Astrocyte of the spinal cord (primary cell): Measurements from ENCODE around the gene CCBE1.

ENCODE experiments used
- DNase-seq: peaks from one replicate; pipeline ENCODE4 v3.0.0; 2011; ENCODE audit warnings: low read depth, low spot score
- H3K4me3 ChIP-seq: 2 replicates; pipeline ENCODE4 v1.5.1; 2011; ENCODE audit warnings: low read depth, mild to moderate bottlenecking, low read length, moderate library complexity
- CTCF ChIP-seq: IDR thresholded peaks from 2 replicates; pipeline ENCODE4 v1.5.1; 2012; ENCODE audit warnings: low read depth, mild to moderate bottlenecking, low read length, inconsistent platforms
- in situ Hi-C: cut with HindIII; loops from 2 replicates; pipeline ENCODE4 v1.10.0; 2017; ENCODE audit warnings: low sequenced_read_pairs

The CCBE1 gene

GRCh38 chr18:59576541-59577385 lies 120.5 kb downstream of the CCBE1 start:
- in situ Hi-C loops, result no loop called here
- DNase-seq, result no peak
- TF ChIP-seq CTCF, result no peak
- H3K4me3 ChIP-seq, result no peak overlapping the region

DNA sequence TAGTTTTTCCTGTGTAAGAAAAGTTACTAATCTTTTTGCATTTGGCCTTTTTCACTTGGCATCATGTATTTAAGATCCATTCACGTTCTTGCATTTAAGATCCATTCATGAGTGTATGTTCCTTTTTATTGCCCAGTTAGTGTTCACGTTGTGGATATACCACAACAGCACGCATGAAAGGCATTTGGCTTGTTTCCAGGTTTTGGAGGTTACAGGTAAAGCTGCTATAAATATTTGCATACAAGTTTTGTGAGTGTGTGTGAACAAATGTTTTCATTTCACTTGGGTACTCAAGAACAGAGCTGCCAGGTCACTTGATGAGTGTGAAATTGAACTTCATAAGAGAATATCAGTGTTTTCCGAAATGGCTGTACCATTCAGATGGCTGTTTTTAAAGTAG lies 121.2 kb downstream of the CCBE1 start:
- no peak overlapping the region for H3K4me3 ChIP-seq
- in situ Hi-C loops, result no loop called here
- DNase-seq, result no peak
- no peak for TF ChIP-seq CTCF

DNA sequence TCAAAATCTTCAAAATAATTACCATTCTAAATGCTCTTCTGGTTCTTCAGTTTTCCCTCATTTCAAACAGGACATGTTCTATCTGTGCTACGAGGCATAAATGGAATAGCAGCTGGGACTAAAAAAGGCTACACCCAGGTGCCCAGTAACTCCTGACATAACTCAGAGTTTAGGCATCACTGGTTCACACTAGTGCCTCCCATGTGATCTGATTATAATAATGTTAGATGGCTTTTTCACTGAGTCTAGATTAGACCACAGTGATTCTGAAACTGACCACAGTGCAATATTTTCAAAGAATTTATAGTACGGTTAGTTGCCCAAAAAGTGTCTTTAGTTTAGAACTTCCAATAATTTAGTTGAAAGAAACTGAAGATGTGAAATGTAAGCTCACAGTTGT lies 123.3 kb downstream of the CCBE1 start:
- DNase-seq, result no peak
- no peak overlapping the region for H3K4me3 ChIP-seq
- no peak for TF ChIP-seq CTCF
- in situ Hi-C loops, result no loop called here

DNA sequence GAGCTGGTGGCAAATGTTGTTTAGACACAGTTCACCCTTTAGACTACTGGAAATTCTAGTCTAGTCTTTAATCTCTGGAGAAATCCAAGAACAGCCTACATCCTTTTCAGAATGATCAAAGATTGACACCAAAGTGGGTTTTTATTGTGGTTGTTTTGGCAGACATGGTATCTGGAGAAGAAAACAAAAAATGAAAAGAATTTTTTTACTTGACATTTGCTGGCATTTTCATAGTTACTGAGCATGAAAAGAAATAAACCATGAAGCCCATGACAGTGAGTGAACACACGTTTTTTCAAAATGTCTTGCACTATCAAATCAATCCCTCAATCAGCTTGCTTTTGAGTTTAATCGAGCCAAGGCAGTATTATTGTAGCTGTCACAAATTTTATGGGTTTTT lies 125.3 kb downstream of the CCBE1 start:
- DNase-seq, result no peak
- no peak for TF ChIP-seq CTCF
- H3K4me3 ChIP-seq, result no peak overlapping the region
- in situ Hi-C loops, result no loop called here

DNA sequence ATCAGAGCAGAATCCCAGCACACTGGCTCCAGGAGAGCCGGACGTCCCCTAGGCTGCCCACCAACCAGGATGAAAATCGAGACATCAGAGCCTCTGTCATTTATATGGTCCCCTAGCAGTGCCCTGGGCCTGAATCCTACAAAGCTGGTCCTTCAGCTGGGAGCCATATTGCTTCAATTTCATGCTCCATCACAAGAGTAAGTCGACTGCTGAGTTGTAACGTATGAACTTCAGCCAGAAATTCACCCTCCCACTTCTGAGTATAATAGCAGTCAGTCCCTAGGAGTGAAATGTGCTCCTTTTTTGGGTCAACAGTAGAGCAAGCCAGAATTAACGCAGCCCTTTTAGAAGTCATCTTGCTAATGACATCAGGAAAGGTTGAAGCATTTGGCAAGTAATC lies 126.4 kb downstream of the CCBE1 start:
- TF ChIP-seq CTCF, result no peak
- DNase-seq, result no peak
- in situ Hi-C loops, result no loop called here
- no peak overlapping the region for H3K4me3 ChIP-seq

DNA sequence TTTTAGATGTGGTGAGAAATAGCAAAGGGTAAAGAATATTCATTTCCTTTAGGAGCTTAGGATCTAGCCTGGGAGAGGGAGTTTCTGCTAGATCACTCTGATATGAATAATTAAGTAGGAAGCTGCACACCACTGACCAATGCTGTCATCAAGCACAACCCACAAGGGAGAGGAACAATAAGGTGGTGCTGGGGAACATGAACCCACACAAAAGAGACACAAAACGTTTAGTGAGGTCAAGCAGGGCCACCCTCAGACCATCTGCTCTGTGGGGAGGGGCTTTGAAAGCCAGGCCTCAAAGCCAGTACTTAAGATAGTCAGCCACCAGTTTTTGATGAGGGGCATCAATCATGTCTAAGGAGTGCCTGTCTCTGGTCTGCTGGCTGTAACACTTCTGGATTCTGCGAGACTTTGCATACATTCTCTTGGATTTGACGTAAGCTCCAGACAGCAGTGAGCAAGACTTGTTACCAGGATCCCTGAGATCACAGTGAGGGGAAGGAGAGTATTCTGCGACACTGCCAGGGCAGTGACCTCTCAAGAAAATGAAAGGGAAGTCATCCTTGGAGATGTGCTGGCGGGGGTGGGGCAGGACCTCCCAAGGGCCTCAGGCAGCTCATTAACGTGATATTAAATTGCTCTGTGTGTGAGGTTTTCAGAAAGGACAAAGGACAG lies 127.0 kb downstream of the CCBE1 start:
- H3K4me3 ChIP-seq, result no peak overlapping the region
- TF ChIP-seq CTCF, result no peak
- no peak for DNase-seq
- in situ Hi-C loops, result no loop called here
